ENCODE data around the gene YBX3. TPM values are rescaled to one million over a fixed set of nuclear protein-coding genes. Genes with fewer than 3 reads are reported as not detected.

YBX3 gene
- polyA plus RNA-seq, 1 of the 3 experiments (the other 2 are of a cell fraction), result 22.4 TPM

GRCh38 chr12:10715491-10715890, 7.6 kb downstream of the YBX3 start (continued):
- no peak for TF ChIP-seq ZBTB33 (IDR thresholded peaks at IDR 0.05; ENCODE audit: borderline replicate concordance, low read depth)

- no peak for DNase-seq
- Histone ChIP-seq H3K27ac (ENCODE audit: low read depth in 2 of 2, low read length in 1 of 2) (no peak overlapping the region), H2AFZ (ENCODE audit: low read depth) (no peak overlapping the region), H3K27me3 (ENCODE audit: insufficient read depth) (peaks cover 15% of the 10 kb centered on the region; the same call in 1 of the 2 replicates), H3K4me1 (ENCODE audit: control insufficient read depth in 1 of 2, insufficient read depth in 2 of 2, low read depth in 1 of 2, low read length in 1 of 2) (no peaks in the 10 kb centered on the region), H3K4me3 (ENCODE audit: low read depth in 2 of 2, low read length in 1 of 2) (no peak overlapping the region), H3K9ac (no peak overlapping the region), H4K20me1 (ENCODE audit: insufficient read depth) (no peaks in the 10 kb centered on the region), H3K9me2 (no peaks in the 10 kb centered on the region), H3K79me2 (ENCODE audit: insufficient read depth) (no peaks in the 10 kb centered on the region), H3K36me3 (replicated peaks in 1 of 2; ENCODE audit: control insufficient read depth in 1 of 2, insufficient read depth in 2 of 2, low read length in 1 of 2) (no peaks in the 10 kb centered on the region), H3K4me2 (no peak overlapping the region), H3F3A (replicated peaks; ENCODE audit: insufficient read depth) (no peaks in the 10 kb centered on the region), H3K9me3 (no peaks in the 10 kb centered on the region)
- ChIA-PET CTCF (no interaction called here), POLR2A (no interaction called here)
- no peak for TF ChIP-seq RAD21 (IDR thresholded peaks at IDR 0.05; ENCODE audit: low read length)
- TF ChIP-seq FOSL2 (IDR thresholded peaks at IDR 0.05; ENCODE audit: borderline replicate concordance, low read depth), result no peak
- TF ChIP-seq RXRA (IDR thresholded peaks at IDR 0.05; ENCODE audit: borderline replicate concordance, low read depth), result no peak
- TF ChIP-seq TCF12 (IDR thresholded peaks at IDR 0.05), result no peak
- TF ChIP-seq REST (IDR thresholded peaks at IDR 0.05; ENCODE audit: low read depth, low read length), result no peak
- no peak for TF ChIP-seq GABPA (IDR thresholded peaks at IDR 0.05; ENCODE audit: low read depth)
- TF ChIP-seq MEF2A (IDR thresholded peaks at IDR 0.05; ENCODE audit: borderline replicate concordance, low read depth), result no peak
- TF ChIP-seq RFX5 (IDR thresholded peaks at IDR 0.05; ENCODE audit: low read length), result no peak
- no peak for TF ChIP-seq USF2 (IDR thresholded peaks at IDR 0.05; ENCODE audit: borderline replicate concordance, low read depth, low read length)
- TF ChIP-seq POLR2AphosphoS5 (IDR thresholded peaks at IDR 0.05; ENCODE audit: low read depth, low read length), result no peak
- no peak for TF ChIP-seq RCOR1 (IDR thresholded peaks at IDR 0.05; ENCODE audit: low read length)
- no peak for TF ChIP-seq USF1 (IDR thresholded peaks at IDR 0.05; ENCODE audit: borderline replicate concordance, low read depth)
- no peak for TF ChIP-seq TEAD4 (IDR thresholded peaks at IDR 0.05; ENCODE audit: borderline replicate concordance, insufficient read depth)
- TF ChIP-seq ELF1 (IDR thresholded peaks at IDR 0.05), result no peak
- TF ChIP-seq SMC3 (IDR thresholded peaks at IDR 0.05; ENCODE audit: low read depth, low read length), result no peak
- WGBS (ENCODE audit: low lambda C conversion rate), result 17% methylated on average over 16 of the region's 16 CpGs
Measured at GRCh38 chr12:10709808-10710207, 13.3 kb downstream of the YBX3 start.
